Fibroblast of lung (primary cell): ENCODE results near the gene AGAP1. TPM values are rescaled to one million over a fixed set of nuclear protein-coding genes. Genes with fewer than 3 reads are reported as not detected.

Experiments used
- DNase-seq, 2 donors: peaks; one replicate each; pipeline versions ENCODE4 v3.0.0 to v3.0.0-alpha.2; 2010; ENCODE audit warnings: low read depth in 2 of 2
- H2AFZ ChIP-seq: 2 replicates; pipeline ENCODE4 v1.5.1; 2012; ENCODE audit warnings: low read length, control low read depth, inconsistent platforms
- H3K27ac ChIP-seq: 2 replicates; pipeline ENCODE4 v1.5.1; 2011; ENCODE audit warnings: low read length, control low read depth; ENCODE audit not compliant: insufficient read depth
- H3K27me3 ChIP-seq: 2 replicates; pipeline ENCODE4 v1.5.1; 2011; ENCODE audit warnings: mild to moderate bottlenecking, low read length; ENCODE audit not compliant: control insufficient read depth, insufficient read depth
- H3K36me3 ChIP-seq: 2 replicates; pipeline ENCODE4 v1.5.1; 2011; ENCODE audit warnings: low read length; ENCODE audit not compliant: control insufficient read depth, insufficient read depth
- H3K4me1 ChIP-seq: 2 replicates; pipeline ENCODE4 v1.5.1; 2011; ENCODE audit warnings: low read length; ENCODE audit not compliant: control insufficient read depth, insufficient read depth; ENCODE audit errors: extremely low read depth
- H3K4me2 ChIP-seq: 2 replicates; pipeline ENCODE4 v1.5.1; 2011; ENCODE audit warnings: low read length, control low read depth; ENCODE audit not compliant: insufficient read depth; ENCODE audit errors: extremely low read depth
- H3K4me3 ChIP-seq, 4 experiments: fragments of 200-600 bp in 1 of 4; sonication (generic) in 1 of 4; replicated peaks in 1 of 4; 2 replicates each; pipeline ENCODE4 v1.5.1; 2011 to 2016; ENCODE audit warnings: low read length in 4 of 4, low read depth in 3 of 4, mild to moderate bottlenecking in 3 of 4, control low read depth in 2 of 4, inconsistent platforms in 1 of 4, mixed read lengths in 1 of 4; ENCODE audit not compliant: insufficient read depth in 1 of 4; ENCODE audit errors: control extremely low read depth in 1 of 4
- H3K79me2 ChIP-seq: 2 replicates; pipeline ENCODE4 v1.5.1; 2012; ENCODE audit warnings: mild to moderate bottlenecking, low read length, inconsistent platforms; ENCODE audit not compliant: control insufficient read depth, insufficient read depth
- H3K9ac ChIP-seq: 2 replicates; pipeline ENCODE4 v1.5.1; 2011; ENCODE audit warnings: mild to moderate bottlenecking, low read length, control low read depth; ENCODE audit not compliant: insufficient read depth
- H3K9me3 ChIP-seq: 2 replicates; pipeline ENCODE4 v1.5.1; 2012; ENCODE audit warnings: low read depth, low read length; ENCODE audit not compliant: control insufficient read depth, insufficient read depth
- H4K20me1 ChIP-seq: 2 replicates; pipeline ENCODE4 v1.5.1; 2011; ENCODE audit warnings: low read length; ENCODE audit not compliant: control insufficient read depth, insufficient read depth; ENCODE audit errors: extremely low read depth
- CTCF ChIP-seq, 2 donors: IDR thresholded peaks in 1 of 2; conservative IDR thresholded peaks in 1 of 2; 1 replicate in 1 of 2; 2 replicates in 1 of 2; pipeline ENCODE4 v1.5.1; 2011 to 2012; ENCODE audit warnings: low read length in 2 of 2, control low read depth in 1 of 2, inconsistent platforms in 1 of 2, low read depth in 1 of 2, mild to moderate bottlenecking in 1 of 2
- EZH2 ChIP-seq: IDR thresholded peaks from 2 replicates; pipeline ENCODE4 v1.5.1; 2012; ENCODE audit warnings: low read length, control low read depth, mild to moderate bottlenecking; ENCODE audit errors: missing control alignments
- polyA plus RNA-seq, 2 donors: library from polyadenylated mRNA; depleted of rRNA in 1 of 2; stranded (reverse) in 1 of 2; unstranded in 1 of 2; fragments of >200 nt; gene quantifications; 2 replicates each; pipeline ENCODE4 v1.2.1, GENCODE V29; 2011 to 2012; ENCODE audit warnings: missing spikeins in 1 of 2
- total RNA-seq: library from RNA; depleted of rRNA; stranded (reverse); fragments of >200 nt; gene quantifications from 2 replicates; pipeline ENCODE4 v1.2.1, GENCODE V29; 2014

AGAP1 gene
- total and polyA plus RNA-seq, 2 donors (not counting 1 experiment from before 2014, with no cell fraction given), result 10.6 to 14.0 TPM

DNA sequence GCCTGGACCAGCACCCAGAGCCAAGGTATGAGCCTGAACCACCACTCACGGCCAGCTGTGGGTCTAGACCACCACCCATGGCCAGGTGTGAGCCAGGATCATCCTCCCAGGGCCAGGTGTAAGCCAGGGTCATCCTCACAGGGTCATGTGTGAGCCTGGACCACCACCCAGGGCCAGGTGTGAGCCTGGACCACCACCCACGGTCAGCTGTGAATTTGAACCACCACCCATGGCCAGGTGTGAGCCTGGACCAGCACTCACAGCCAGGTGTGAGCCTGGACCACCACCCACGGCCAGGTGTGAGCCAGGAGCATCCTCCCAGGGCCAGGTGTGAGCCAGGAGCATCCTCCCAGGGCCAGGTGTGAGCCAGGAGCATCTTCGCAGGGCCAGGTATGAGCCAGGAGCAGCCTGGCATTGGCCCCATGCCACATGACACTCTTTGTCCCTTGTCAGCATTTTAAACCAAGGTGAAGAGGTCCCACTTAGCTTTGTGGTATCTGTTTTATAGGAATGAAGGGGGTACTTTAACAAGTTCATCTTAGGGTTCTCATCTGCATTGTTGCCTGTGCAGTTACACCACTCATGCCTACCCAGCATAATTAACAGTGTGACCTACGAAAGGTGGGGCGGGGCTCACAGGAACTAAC, 71.2 kb downstream of the AGAP1 start:
- Histone ChIP-seq H3K79me2 (peaks cover 13% of the 10 kb centered on the region), H3K9ac (no peak overlapping the region), H2AFZ (no peak overlapping the region), H4K20me1 (no peaks in the 10 kb centered on the region), H3K4me3 (no peak overlapping the region), H3K27me3 (no peaks in the 10 kb centered on the region), H3K9me3 (no peaks in the 10 kb centered on the region), H3K4me2 (no peak overlapping the region), H3K36me3 (no peaks in the 10 kb centered on the region), H3K27ac (no peak overlapping the region), H3K4me1 (no peaks in the 10 kb centered on the region)
- DNase-seq, result no peak
- TF ChIP-seq CTCF (conservative IDR thresholded peaks at IDR 0.05 in 1 of 2, IDR thresholded peaks at IDR 0.05 in 1 of 2; ENCODE audit: low read depth in 1 of 2, low read length in 2 of 2), result no peak
- no peak for TF ChIP-seq EZH2

DNA sequence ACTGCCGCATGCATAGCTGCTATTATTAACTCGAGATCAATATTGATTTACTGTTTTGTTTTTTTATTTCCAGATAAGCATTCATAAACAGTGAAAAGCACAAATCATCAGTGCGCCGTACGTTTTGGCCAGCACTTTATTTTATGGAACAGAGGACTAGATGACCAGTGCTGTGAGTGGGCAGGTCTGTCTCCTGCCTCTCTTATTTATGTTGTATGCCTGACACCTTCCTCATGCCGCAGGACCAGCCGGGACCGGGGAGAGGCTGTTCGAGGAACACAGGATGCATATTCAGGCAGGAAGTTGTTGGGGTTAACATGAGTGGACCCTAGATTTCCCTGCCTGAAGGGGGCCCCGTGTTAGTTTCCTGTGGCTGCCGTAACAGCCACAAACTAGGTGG, 72.6 kb downstream of the AGAP1 start:
- no peak for TF ChIP-seq CTCF (conservative IDR thresholded peaks at IDR 0.05 in 1 of 2, IDR thresholded peaks at IDR 0.05 in 1 of 2; ENCODE audit: low read depth in 1 of 2, low read length in 2 of 2)
- no peak for TF ChIP-seq EZH2
- peaks cover 7% of the 10 kb centered on the region for H3K79me2 ChIP-seq
- H3K9ac ChIP-seq, result no peak overlapping the region

DNA sequence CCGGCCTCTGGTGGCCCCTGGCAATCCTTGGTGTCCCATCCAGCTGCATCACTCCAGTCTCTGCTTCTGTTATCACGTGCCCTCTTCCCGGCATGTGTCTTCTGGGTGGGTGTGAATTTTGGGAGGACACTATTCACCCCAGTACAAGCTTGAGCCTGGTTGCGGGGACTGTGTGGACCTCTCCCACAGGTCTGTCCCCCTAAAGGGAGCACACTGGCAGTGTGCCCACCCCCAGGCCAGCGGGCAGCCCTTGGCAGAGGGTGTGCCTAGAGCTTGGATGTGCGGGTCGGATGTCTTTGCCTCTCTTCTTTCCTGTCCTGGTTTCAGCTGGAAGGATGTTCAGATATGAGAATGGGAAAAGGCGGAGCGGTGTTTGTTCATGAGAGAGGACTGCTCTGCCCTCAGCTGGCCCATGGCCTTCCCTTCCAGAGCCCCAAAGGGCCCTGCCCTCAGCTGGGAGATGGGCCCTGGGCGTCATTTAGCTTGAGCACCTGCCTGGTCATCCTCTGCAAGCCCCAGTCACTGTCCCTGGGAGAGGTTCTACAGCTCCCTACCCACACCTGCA, 73.2 kb downstream of the AGAP1 start:
- Histone ChIP-seq H3K4me1 (no peaks in the 10 kb centered on the region), H3K27me3 (no peaks in the 10 kb centered on the region), H2AFZ (no peak overlapping the region), H4K20me1 (no peaks in the 10 kb centered on the region), H3K36me3 (no peaks in the 10 kb centered on the region), H3K79me2 (peaks cover 7% of the 10 kb centered on the region), H3K4me2 (no peak overlapping the region), H3K27ac (no peak overlapping the region), H3K9me3 (no peaks in the 10 kb centered on the region), H3K4me3 (no peak overlapping the region), H3K9ac (no peak overlapping the region)
- TF ChIP-seq CTCF (conservative IDR thresholded peaks at IDR 0.05 in 1 of 2, IDR thresholded peaks at IDR 0.05 in 1 of 2; ENCODE audit: low read depth in 1 of 2, low read length in 2 of 2) (no peak), EZH2 (no peak)
- DNase-seq, result no peak

More for the DNA sequence above, 72.6 kb downstream of the AGAP1 start:
- Histone ChIP-seq H2AFZ (no peak overlapping the region), H3K27ac (no peak overlapping the region), H3K4me3 (no peak overlapping the region), H3K27me3 (no peaks in the 10 kb centered on the region), H3K36me3 (no peaks in the 10 kb centered on the region), H3K9me3 (no peaks in the 10 kb centered on the region), H3K4me1 (no peaks in the 10 kb centered on the region), H3K4me2 (no peak overlapping the region), H4K20me1 (no peaks in the 10 kb centered on the region)
- DNase-seq, result no peak
